Mononuclear cell (primary cell): ENCODE results near the gene ACER3. TPM values are rescaled to one million over a fixed set of nuclear protein-coding genes. Genes with fewer than 3 reads are reported as not detected.
"Not testable (repeated sequence)": the region's sequence is repeated elsewhere in the genome, so short reads cannot be mapped to it uniquely, and the experiment has no call there.

Experiments
- H3K27me3 ChIP-seq: 2 replicates; pipeline ENCODE4 v1.6.0; 2011; ENCODE audit warnings: low read length, control low read depth; ENCODE audit not compliant: insufficient read depth
- H3K4me1 ChIP-seq: 2 replicates; pipeline ENCODE4 v1.5.1; 2011; ENCODE audit warnings: mild to moderate bottlenecking, low read length, control low read depth; ENCODE audit not compliant: insufficient read depth
- H3K4me3 ChIP-seq: 2 replicates; pipeline ENCODE4 v1.5.1; 2011; ENCODE audit warnings: mild to moderate bottlenecking, low read length, moderate library complexity
- H3K9me3 ChIP-seq: 2 replicates; pipeline ENCODE4 v1.5.1; 2011; ENCODE audit warnings: low read depth, mild to moderate bottlenecking, control low read depth, low read length
- total RNA-seq: library from RNA; depleted of rRNA; stranded (reverse); fragments of >200 nt; gene quantifications from one replicate; pipeline ENCODE4 v1.2.3, GENCODE V29; 2012

ACER3 gene
- total RNA-seq, 1 donor, result 13.6 TPM

GRCh38 chr11:76846441-76846840 is 14.3 kb upstream of the ACER3 start:
- Histone ChIP-seq H3K4me3 (no peak overlapping the region), H3K9me3 (no peaks in the 10 kb centered on the region), H3K4me1 (no peaks in the 10 kb centered on the region), H3K27me3 (no peaks in the 10 kb centered on the region)

- no peaks in the 10 kb centered on the region for H3K9me3 ChIP-seq
- H3K27me3 ChIP-seq, result no peaks in the 10 kb centered on the region
- no peaks in the 10 kb centered on the region for H3K4me1 ChIP-seq
- H3K4me3 ChIP-seq, result no peak overlapping the region
Measured at GRCh38 chr11:76849376-76849775, 11.3 kb upstream of the ACER3 start.

GRCh38 chr11:76850130-76850529 is 10.6 kb upstream of the ACER3 start:
- Histone ChIP-seq H3K4me1 (peaks cover 5% of the 10 kb centered on the region), H3K27me3 (no peaks in the 10 kb centered on the region), H3K4me3 (no peak overlapping the region), H3K9me3 (no peaks in the 10 kb centered on the region)

- no peaks in the 10 kb centered on the region for H3K9me3 ChIP-seq
- peaks cover 11% of the 10 kb centered on the region for H3K4me1 ChIP-seq
- no peaks in the 10 kb centered on the region for H3K27me3 ChIP-seq
- H3K4me3 ChIP-seq, result no peak overlapping the region
Measured at GRCh38 chr11:76850815-76851214, 9.9 kb upstream of the ACER3 start.

- H3K27me3 ChIP-seq, result no peaks in the 10 kb centered on the region
- H3K4me1 ChIP-seq, result peaks cover 45% of the 10 kb centered on the region
- H3K4me3 ChIP-seq, result no peak overlapping the region
- no peaks in the 10 kb centered on the region for H3K9me3 ChIP-seq
Measured at GRCh38 chr11:76854709-76855108, 6.0 kb upstream of the ACER3 start.

GRCh38 chr11:76855670-76856069 is 5.0 kb upstream of the ACER3 start:
- not testable (repeated sequence) for H3K9me3 ChIP-seq, H3K27me3 ChIP-seq, H3K4me3 ChIP-seq
- peaks cover 52% of the 10 kb centered on the region for H3K4me1 ChIP-seq

- peaks cover 52% of the 10 kb centered on the region for H3K4me1 ChIP-seq
- H3K4me3 ChIP-seq, result no peak overlapping the region
Measured at GRCh38 chr11:76856106-76856505, 4.6 kb upstream of the ACER3 start.

GRCh38 chr11:76856571-76856970 is 4.1 kb upstream of the ACER3 start:
- H3K27me3 ChIP-seq, result no peaks in the 10 kb centered on the region
- H3K9me3 ChIP-seq, result no peaks in the 10 kb centered on the region
- no peak overlapping the region for H3K4me3 ChIP-seq
- H3K4me1 ChIP-seq, result peaks cover 56% of the 10 kb centered on the region

More at GRCh38 chr11:76856106-76856505, 4.6 kb upstream of the ACER3 start:
- H3K27me3 ChIP-seq, result no peaks in the 10 kb centered on the region
- H3K9me3 ChIP-seq, result no peaks in the 10 kb centered on the region

- Histone ChIP-seq H3K27me3 (no peaks in the 10 kb centered on the region), H3K4me3 (no peak overlapping the region), H3K4me1 (peaks cover 70% of the 10 kb centered on the region), H3K9me3 (no peaks in the 10 kb centered on the region)
Measured at GRCh38 chr11:76857781-76858410, 2.8 kb upstream of the ACER3 start.

GRCh38 chr11:76859708-76860227 is 950 bp upstream of the ACER3 start:
- H3K4me3 ChIP-seq, result peak overlapping the region; percentile 59
- no peaks in the 10 kb centered on the region for H3K9me3 ChIP-seq
- no peaks in the 10 kb centered on the region for H3K27me3 ChIP-seq
- peaks cover 76% of the 10 kb centered on the region for H3K4me1 ChIP-seq

GRCh38 chr11:76861490-76861953 is 804 bp downstream of the ACER3 start:
- Histone ChIP-seq H3K4me3 (peak overlapping the region; percentile 59), H3K27me3 (no peaks in the 10 kb centered on the region), H3K9me3 (no peaks in the 10 kb centered on the region), H3K4me1 (peaks cover 64% of the 10 kb centered on the region)

- H3K4me3 ChIP-seq, H3K27me3 ChIP-seq, H3K9me3 ChIP-seq: not testable (repeated sequence)
- peaks cover 57% of the 10 kb centered on the region for H3K4me1 ChIP-seq
Measured at GRCh38 chr11:76862794-76863193, 2.1 kb downstream of the ACER3 start.

GRCh38 chr11:76863196-76863777 is 2.6 kb downstream of the ACER3 start:
- H3K4me3 ChIP-seq, result no peak overlapping the region
- H3K9me3 ChIP-seq, result no peaks in the 10 kb centered on the region
- H3K27me3 ChIP-seq, result no peaks in the 10 kb centered on the region
- H3K4me1 ChIP-seq, result peaks cover 54% of the 10 kb centered on the region

GRCh38 chr11:76872959-76873827 is 12.5 kb downstream of the ACER3 start:
- no peak overlapping the region for H3K4me3 ChIP-seq
- H3K4me1 ChIP-seq, result peaks cover 7% of the 10 kb centered on the region
- no peaks in the 10 kb centered on the region for H3K27me3 ChIP-seq
- H3K9me3 ChIP-seq, result no peaks in the 10 kb centered on the region

GRCh38 chr11:76878014-76878413 is 17.3 kb downstream of the ACER3 start:
- no peaks in the 10 kb centered on the region for H3K9me3 ChIP-seq
- H3K27me3 ChIP-seq, result no peaks in the 10 kb centered on the region
- no peak overlapping the region for H3K4me3 ChIP-seq
- no peaks in the 10 kb centered on the region for H3K4me1 ChIP-seq
